H1 (cell line): Measurements from ENCODE around the gene BCL6B. TPM values are rescaled to one million over a fixed set of nuclear protein-coding genes. Genes with fewer than 3 reads are reported as not detected.

Experiments
- CTCF ChIA-PET: fragments of 300-600 bp; sonication (Branson Sonifier 250); formaldehyde crosslinking; loops from one replicate; lab custom pipeline; 2021; ENCODE audit not compliant: partially characterized antibody; lab: Charles Lee
- POLR2A ChIA-PET: fragments of 300-600 bp; sonication (Branson Sonifier 250); formaldehyde crosslinking; loops from one replicate; lab custom pipeline; 2021; ENCODE audit warnings: inconsistent platforms; ENCODE audit not compliant: partially characterized antibody; lab: Charles Lee
- DNase-seq, 2 experiments: peaks; one replicate each; pipeline versions ENCODE4 v3.0.0 to v3.0.0-alpha.2; 2010 to 2022; ENCODE audit warnings: low spot score in 2 of 2, low read depth in 1 of 2, mixed read lengths in 1 of 2
- FAIRE-seq: peaks from 2 replicates; lab custom pipeline; 2011; peaks lifted over from hg19 to GRCh38; lab: Jason Lieb, UNC
- H2AFZ ChIP-seq: 2 replicates; pipeline ENCODE4 v1.8.1; 2012; ENCODE audit warnings: low read length, inconsistent platforms
- H2AK5ac ChIP-seq: 2 replicates; pipeline ENCODE4 v1.6.1; 2013; ENCODE audit warnings: low read depth, low read length
- H2BK120ac ChIP-seq: replicated peaks from 2 replicates; pipeline ENCODE3; 2013; ENCODE audit warnings: low read depth, low read length, inconsistent platforms
- H2BK12ac ChIP-seq: 2 replicates; pipeline ENCODE4 v1.6.1; 2013; ENCODE audit warnings: low read depth, low read length
- H2BK15ac ChIP-seq: 2 replicates; pipeline ENCODE4 v1.6.1; 2013; ENCODE audit warnings: low read length
- H2BK20ac ChIP-seq: 2 replicates; pipeline ENCODE4 v1.6.1; 2013; ENCODE audit warnings: low read length
- H2BK5ac ChIP-seq: 2 replicates; pipeline ENCODE4 v1.6.1; 2013; ENCODE audit warnings: low read depth, low read length
- H3K14ac ChIP-seq: 2 replicates; pipeline ENCODE4 v1.6.1; 2013; ENCODE audit warnings: inconsistent platforms; ENCODE audit not compliant: insufficient read length
- H3K18ac ChIP-seq: 2 replicates; pipeline ENCODE4 v1.6.1; 2013; ENCODE audit warnings: low read length; ENCODE audit errors: extremely low read depth
- H3K23ac ChIP-seq: 2 replicates; pipeline ENCODE4 v1.6.1; 2013; ENCODE audit warnings: inconsistent platforms; ENCODE audit not compliant: insufficient read length
- H3K23me2 ChIP-seq: 2 replicates; pipeline ENCODE4 v1.6.1; 2013; ENCODE audit warnings: low read depth, low read length
- H3K27ac ChIP-seq: 2 replicates; pipeline ENCODE4 v1.6.1; 2011; ENCODE audit warnings: low read depth, low read length, inconsistent platforms
- H3K27me3 ChIP-seq, 4 experiments: replicated peaks in 1 of 4; 1 replicate in 1 of 4; 2 replicates in 3 of 4; pipeline versions ENCODE4 v1.6.1 to v1.8.1; 2011 to 2013; ENCODE audit warnings: low read length in 3 of 4, mild to moderate bottlenecking in 3 of 4, inconsistent platforms in 2 of 4, mixed read lengths in 2 of 4, moderate library complexity in 1 of 4; ENCODE audit not compliant: control insufficient read depth in 3 of 4, insufficient read depth in 3 of 4; ENCODE audit errors: extremely low read depth in 1 of 4
- H3K36me3 ChIP-seq, 4 experiments: 2 replicates each; pipeline versions ENCODE4 v1.6.1 to v1.8.1; 2011 to 2013; ENCODE audit warnings: mild to moderate bottlenecking in 4 of 4, low read length in 3 of 4, moderate library complexity in 2 of 4, control low read depth in 1 of 4, inconsistent platforms in 1 of 4; ENCODE audit not compliant: insufficient read depth in 4 of 4, control insufficient read depth in 2 of 4
- H3K4ac ChIP-seq: replicated peaks from 2 replicates; pipeline ENCODE3; 2013; ENCODE audit warnings: low read length, low read depth, mixed read lengths, inconsistent platforms; ENCODE audit not compliant: insufficient read length
- H3K4me1 ChIP-seq, 4 experiments: replicated peaks in 1 of 4; 1 replicate in 1 of 4; 2 replicates in 3 of 4; pipeline versions ENCODE4 v1.6.1 to v1.8.1; 2011 to 2013; ENCODE audit warnings: low read length in 3 of 4, inconsistent platforms in 2 of 4, mixed read lengths in 1 of 4; ENCODE audit not compliant: insufficient read depth in 4 of 4, control insufficient read depth in 3 of 4
- H3K4me2 ChIP-seq, 2 experiments: 2 replicates each; pipeline versions ENCODE4 v1.6.1 to v1.8.1; 2011 to 2013; ENCODE audit warnings: low read depth in 2 of 2, low read length in 2 of 2, control low read depth in 1 of 2, inconsistent platforms in 1 of 2, mild to moderate bottlenecking in 1 of 2; ENCODE audit not compliant: insufficient read depth in 1 of 2
- H3K4me3 ChIP-seq, 4 experiments: fragments of 200-600, 300-600 bp in 1 of 4; sonication (generic), shearing (Covaris generic), sonication (Bioruptor Twin) in 1 of 4; 2 replicates each; pipeline versions ENCODE4 v1.5.1 to v1.8.1; 2011 to 2016; ENCODE audit warnings: low read length in 4 of 4, low read depth in 3 of 4, control low read depth in 2 of 4, inconsistent platforms in 2 of 4, mild to moderate bottlenecking in 2 of 4, mixed read lengths in 1 of 4, moderate library complexity in 1 of 4; ENCODE audit not compliant: insufficient read depth in 2 of 4; ENCODE audit errors: extremely low read depth in 1 of 4
- H3K56ac ChIP-seq: replicated peaks from 2 replicates; pipeline ENCODE3; 2013; ENCODE audit warnings: low read depth, mild to moderate bottlenecking, mixed read lengths, low read length, inconsistent platforms; ENCODE audit not compliant: insufficient read length
- H3K79me1 ChIP-seq: 2 replicates; pipeline ENCODE4 v1.6.1; 2013; ENCODE audit warnings: low read depth, low read length, control low read depth
- H3K79me2 ChIP-seq, 2 experiments: 2 replicates each; pipeline versions ENCODE4 v1.6.1 to v1.8.1; 2012 to 2013; ENCODE audit warnings: low read length in 2 of 2, mild to moderate bottlenecking in 2 of 2, inconsistent platforms in 1 of 2; ENCODE audit not compliant: insufficient read depth in 2 of 2, control insufficient read depth in 1 of 2
- H3K9ac ChIP-seq, 4 experiments: replicated peaks in 1 of 4; 1 replicate in 1 of 4; 2 replicates in 3 of 4; pipeline versions ENCODE4 v1.6.1 to v1.8.1; 2011 to 2013; ENCODE audit warnings: low read depth in 3 of 4, low read length in 3 of 4, control low read depth in 2 of 4, mild to moderate bottlenecking in 2 of 4, moderate library complexity in 2 of 4, inconsistent platforms in 1 of 4; ENCODE audit errors: extremely low read depth in 1 of 4
- H3K9me3 ChIP-seq, 2 experiments: 2 replicates each; pipeline versions ENCODE4 v1.6.1 to v1.8.1; 2012 to 2013; ENCODE audit warnings: mild to moderate bottlenecking in 2 of 2, moderate library complexity in 2 of 2, control low read depth in 1 of 2, inconsistent platforms in 1 of 2, low read depth in 1 of 2, low read length in 1 of 2, mixed read lengths in 1 of 2; ENCODE audit not compliant: insufficient read depth in 2 of 2
- H4K20me1 ChIP-seq, 2 experiments: replicated peaks in 1 of 2; 2 replicates each; pipeline versions ENCODE3 to v1.8.1; 2011 to 2013; ENCODE audit warnings: inconsistent platforms in 2 of 2, low read length in 2 of 2, mild to moderate bottlenecking in 1 of 2; ENCODE audit not compliant: insufficient read depth in 2 of 2, control insufficient read depth in 1 of 2
- H4K5ac ChIP-seq: 2 replicates; pipeline ENCODE4 v1.6.1; 2013; ENCODE audit warnings: low read length, low read depth, mixed read lengths, inconsistent platforms; ENCODE audit not compliant: insufficient read length
- H4K8ac ChIP-seq: 2 replicates; pipeline ENCODE4 v1.8.0; 2013; ENCODE audit warnings: mild to moderate bottlenecking, moderate library complexity, low read length, inconsistent platforms; ENCODE audit not compliant: insufficient read depth; ENCODE audit errors: extremely low read depth
- H4K91ac ChIP-seq: replicated peaks from 2 replicates; pipeline ENCODE3; 2013; ENCODE audit warnings: low read length, mixed read lengths, inconsistent platforms; ENCODE audit not compliant: insufficient read length
- RXRA ChIP-seq: IDR thresholded peaks from 2 replicates; pipeline ENCODE4 v1.6.1; 2011; ENCODE audit warnings: low read depth, mild to moderate bottlenecking, low read length, moderate library complexity; ENCODE audit not compliant: insufficient read depth
- TBP ChIP-seq: IDR thresholded peaks from 2 replicates; pipeline ENCODE4 v1.6.1; 2011; ENCODE audit warnings: low read depth, low read length, improper control_type of control experiment
- WGBS, 2 experiments: shearing (Covaris generic) in 1 of 2; methylation state at CpG; one replicate each; pipeline versions ENCODE4 v1.1.6 to v1.1.7; 2013 to 2015; ENCODE audit warnings: low lambda C conversion rate in 2 of 2, mixed read lengths in 2 of 2, inconsistent platforms in 1 of 2, low coverage in 1 of 2, missing lambda C conversion rate in 1 of 2; ENCODE audit not compliant: insufficient replicate concordance in 2 of 2, insufficient coverage in 1 of 2, insufficient read length in 1 of 2; ENCODE audit errors: extremely low coverage in 1 of 2, missing lambda C conversion rate in 1 of 2; 5-methylcytosine and 5-hydroxymethylcytosine counted together
- polyA plus RNA-seq, 7 experiments: library from polyadenylated mRNA; depleted of rRNA in 3 of 7; stranded (reverse) in 5 of 7; unstranded in 2 of 7; fragments of >200 nt in 5 of 7; fragments of 200-250 nt in 2 of 7; gene quantifications; 1 replicate in 5 of 7; 2 replicates in 1 of 7; 4 replicates in 1 of 7; pipeline versions ENCODE4 v1.2.1 to v1.2.3, GENCODE V29; 2011 to 2013; ENCODE audit warnings: missing spikeins in 2 of 7, mixed read lengths in 2 of 7
- total RNA-seq: library from RNA; stranded (reverse); fragmentation: NEBNext Ultra II Directional; extraction: Animal tissue kit (Norgen Biotek cat#: 25700); gene quantifications from 2 replicates; pipeline ENCODE4 v1.2.1, GENCODE V29; 2021

BCL6B gene
- total and polyA plus RNA-seq, 2 of the 8 experiments (the other 6 are each of a cell fraction or from before 2014, with no cell fraction given), result 6.6 to 8.7 TPM

GRCh38 chr17:6994118-6994598, 28.7 kb upstream of the BCL6B start:
- WGBS, 2 experiments, result 87% methylated on average over 10 of the region's 10 CpGs; no CpG with 5 or more reads in 1 of the 2 experiments
- H3K27ac ChIP-seq, result no peak overlapping the region
- peaks cover 10% of the 10 kb centered on the region; the same call in 1 of the 2 replicates for H3K23me2 ChIP-seq
- no peak overlapping the region for H4K5ac ChIP-seq
- H3K56ac ChIP-seq, result no peak overlapping the region
- H3K18ac ChIP-seq, result no peak overlapping the region
- no peak overlapping the region for H3K9ac ChIP-seq
- no peak overlapping the region for H3K14ac ChIP-seq
- POLR2A ChIA-PET, result interaction anchor here (1.0 kb wide), 1 partner anchor 9 kb away, joined by 3 read pairs; no protein-coding TSS in a partner anchor
- no peak overlapping the region for H2BK120ac ChIP-seq
- no peak overlapping the region for H4K8ac ChIP-seq
- peaks cover 1 to 5% of the 10 kb centered on the region in 2 experiments for H4K20me1 ChIP-seq
- H3K79me2 ChIP-seq, result no peaks in the 10 kb centered on the region
- no peak overlapping the region for H3K23ac ChIP-seq
- H3K79me1 ChIP-seq, result no peaks in the 10 kb centered on the region
- H4K91ac ChIP-seq, result no peak overlapping the region
- no peak overlapping the region for H2BK15ac ChIP-seq
- H3K4me1 ChIP-seq, result peaks cover 0 to 9% (median 1%) of the 10 kb centered on the region in 4 experiments; a peak in 2 of 7 replicates
- peaks cover 0 to 1% (median 0%) of the 10 kb centered on the region in 4 experiments; a peak in 1 of 8 replicates for H3K36me3 ChIP-seq
- no peak overlapping the region for H3K4ac ChIP-seq
- H2AFZ ChIP-seq, result no peak overlapping the region
- no peak overlapping the region for H2BK12ac ChIP-seq
- H3K4me3 ChIP-seq, result no peak overlapping the region
- no peak for TF ChIP-seq TBP
- TF ChIP-seq RXRA, result no peak
- H2AK5ac ChIP-seq, result no peak overlapping the region
- no peak for FAIRE-seq
- no peak overlapping the region for H2BK20ac ChIP-seq
- CTCF ChIA-PET, result interaction anchor here (1.1 to 1.4 kb wide), 5 partner anchors 9 to 151 kb away, joined by 3 to 6 read pairs (median 4); no protein-coding TSS in a partner anchor
- H3K27me3 ChIP-seq, result peaks cover 2 to 39% (median 25%) of the 10 kb centered on the region in 4 experiments
- no peak overlapping the region for H3K4me2 ChIP-seq
- DNase-seq, result no peak
- no peaks in the 10 kb centered on the region for H3K9me3 ChIP-seq
- no peak overlapping the region for H2BK5ac ChIP-seq
